K562 (cell line): ENCODE measurements around the gene DPP3. TPM values are rescaled to one million over a fixed set of nuclear protein-coding genes. Genes with fewer than 3 reads are reported as not detected.

ENCODE experiments used
- ARID1B ChIP-seq: fragments of 450-650 bp; IDR thresholded peaks from 2 replicates; pipeline ENCODE4 v1.6.1; 2016; ENCODE audit warnings: antibody characterized with exemption, mild to moderate bottlenecking, inconsistent platforms
- CGGBP1 ChIP-seq: fragments of 250-450 bp; sonication (Bioruptor Pico); IDR thresholded peaks from 2 replicates; pipeline ENCODE4 v1.9.0; 2021; ENCODE audit warnings: mild to moderate bottlenecking
- CHCHD3 ChIP-seq: fragments of 250-450 bp; sonication (Bioruptor Pico); IDR thresholded peaks from 2 replicates; pipeline ENCODE4 v2.1.2; 2022; ENCODE audit warnings: mild to moderate bottlenecking
- CREB1 ChIP-seq, 2 experiments: sonication (generic) in 1 of 2; formaldehyde crosslinking in 1 of 2; IDR thresholded peaks; 2 replicates each; pipeline versions ENCODE4 v1.6.1 to v1.8.0; 2012 to 2022; ENCODE audit warnings: inconsistent platforms in 1 of 2, mild to moderate bottlenecking in 1 of 2, missing genetic modification reagents in 1 of 2, moderate library complexity in 1 of 2
- E2F1 ChIP-seq: sonication (generic); formaldehyde crosslinking; IDR thresholded peaks from 2 replicates; pipeline ENCODE4 v1.8.1; 2023; ENCODE audit warnings: mild to moderate bottlenecking, missing genetic modification reagents, moderate library complexity
- FOSL1 ChIP-seq: fragments of 200-800 bp; sonication (Bioruptor generic); conservative IDR thresholded peaks from 2 replicates; pipeline ENCODE4 v1.6.1; 2016; ENCODE audit warnings: missing genetic modification characterization, missing compliant biosample characterization
- HES1 ChIP-seq: fragments of 450-650 bp; IDR thresholded peaks from 2 replicates; pipeline ENCODE4 v1.6.1; 2016; ENCODE audit warnings: low read depth, mild to moderate bottlenecking, moderate library complexity
- JUN ChIP-seq, 2 experiments: sonication (generic) in 1 of 2; formaldehyde crosslinking in 1 of 2; IDR thresholded peaks; 2 replicates each; pipeline versions ENCODE4 v1.6.1 to v1.8.0; 2012 to 2022; ENCODE audit warnings: borderline replicate concordance in 2 of 2, mild to moderate bottlenecking in 2 of 2, improper control_type of control experiment in 1 of 2, low read depth in 1 of 2, low read length in 1 of 2, missing genetic modification reagents in 1 of 2
- PHTF2 ChIP-seq: fragments of 250-450 bp; sonication (Bioruptor Pico); IDR thresholded peaks from 2 replicates; pipeline ENCODE4 v1.5.0; 2021; ENCODE audit warnings: mild to moderate bottlenecking
- SRSF7 ChIP-seq: fragments of 200-400 bp; formaldehyde crosslinking; optimal IDR thresholded peaks from 2 replicates; pipeline ENCODE3; 2017; ENCODE audit warnings: mild to moderate bottlenecking, low read depth, low read length
- XRCC5 ChIP-seq: fragments of 200-400 bp; formaldehyde crosslinking; IDR thresholded peaks from 2 replicates; pipeline ENCODE4 v1.6.1; 2017; ENCODE audit warnings: low read depth, mild to moderate bottlenecking, low read length
- ZBTB33 ChIP-seq: sonication (generic); formaldehyde crosslinking; IDR thresholded peaks from 2 replicates; pipeline ENCODE4 v1.8.1; 2023; ENCODE audit warnings: mild to moderate bottlenecking, missing genetic modification reagents
- polyA plus RNA-seq, 8 experiments: library from polyadenylated mRNA; depleted of rRNA in 4 of 8; stranded (reverse) in 5 of 8; unstranded in 3 of 8; fragments of >200 nt; fragmentation: Nextera tagmentation in 2 of 8; fragmentation: Illumina TruSeq in 1 of 8; extraction: Ambion mirVana in 2 of 8; extraction: Trizol in 1 of 8; gene quantifications; 2 replicates each; pipeline versions ENCODE4 v1.2.1 to v1.2.3, GENCODE V29; 2011 to 2014; ENCODE audit warnings: inconsistent platforms in 1 of 8, missing spikeins in 1 of 8
- total RNA-seq, 7 experiments: library from RNA; depleted of rRNA in 6 of 7; stranded (reverse); fragments of >200 nt in 6 of 7; fragmentation: Illumina TruSeq in 2 of 7; extraction: Trizol in 2 of 7; gene quantifications; 2 replicates each; pipeline versions ENCODE4 v1.2.1 to v1.2.3, GENCODE V29; 2011 to 2021; ENCODE audit warnings: low replicate concordance in 1 of 7

Gene DPP3
- total and polyA plus RNA-seq, 9 of the 15 experiments (the other 6 are each of a cell fraction or from before 2014, with no cell fraction given), result 3.7 to 69.2 (median 43.3) TPM

- TF ChIP-seq HES1, result no peak
- TF ChIP-seq JUN (IDR thresholded peaks at IDR 0.05; ENCODE audit: borderline replicate concordance, low read depth, low read length), result no peak
- no peak for TF ChIP-seq JUN (CRISPR knock-in tag; IDR thresholded peaks at IDR 0.05; ENCODE audit: borderline replicate concordance)
- no peak for TF ChIP-seq CGGBP1
- TF ChIP-seq ARID1B, result no peak
- no peak for TF ChIP-seq FOSL1 (tag)
- TF ChIP-seq XRCC5, result no peak
- TF ChIP-seq CHCHD3 (CRISPR knock-in tag), result no peak
- no peak for TF ChIP-seq E2F1 (CRISPR knock-in tag)
- TF ChIP-seq ZBTB33, result no peak
- no peak for TF ChIP-seq SRSF7
- TF ChIP-seq PHTF2 (CRISPR knock-in tag), result no peak
- no peak for TF ChIP-seq CREB1 (IDR thresholded peaks at IDR 0.05)
- no peak for TF ChIP-seq CREB1 (CRISPR knock-in tag; IDR thresholded peaks at IDR 0.05)
Measured at GRCh38 chr11:66464916-66465315, 15.3 kb upstream of the DPP3 start (continued).
